Measurements from ENCODE around the gene SERP2.

DNA sequence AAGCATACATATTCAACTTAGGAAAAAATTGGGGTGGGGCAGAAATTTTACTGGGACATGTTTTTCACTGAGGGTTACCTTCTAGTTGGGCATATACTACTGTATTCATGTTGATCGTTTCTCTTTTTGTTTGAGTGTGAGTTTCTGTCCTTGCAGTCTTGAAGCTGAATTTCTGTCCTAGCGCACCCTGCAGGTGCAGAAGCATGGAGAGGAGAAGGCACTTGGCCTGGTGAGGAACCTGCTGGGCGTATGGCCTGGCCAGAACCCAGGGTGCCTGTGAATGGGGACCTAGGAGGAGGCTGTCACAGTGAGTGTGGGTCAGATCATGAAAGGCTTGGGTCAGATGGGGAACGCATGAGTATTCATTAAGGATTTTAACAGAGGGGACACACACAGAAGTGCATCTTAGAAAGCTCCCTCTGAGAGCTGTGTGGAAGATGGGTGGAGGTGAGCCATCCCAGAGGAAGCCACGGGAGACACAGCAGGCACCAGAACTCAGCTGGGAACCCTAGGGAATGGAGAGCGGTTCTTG, 36.8 kb downstream of the SERP2 start:
- TF ChIP-seq POLR2A (IDR thresholded peaks at IDR 0.05; ENCODE audit: low read length): no peak
- TF ChIP-seq GATA1 (IDR thresholded peaks at IDR 0.05; ENCODE audit: low read depth, low read length): no peak

Data from erythroblast (primary cell).